ENCODE results near the gene CMIP. TPM values are rescaled to one million over a fixed set of nuclear protein-coding genes. Genes with fewer than 3 reads are reported as not detected.
A peak's percentile ranks its signal among the peaks of the same experiment; 100 is the strongest.

The CMIP gene
- total RNA-seq, 3 donors from 2014 or later: 14.9 to 23.9 (median 17.6) TPM

- H3K9me3 ChIP-seq: no peaks in the 10 kb centered on the region
- TF ChIP-seq POLR2A (IDR thresholded peaks at IDR 0.05): no peak
- no peak for TF ChIP-seq CTCF (IDR thresholded peaks at IDR 0.05)
- TF ChIP-seq POLR2AphosphoS5 (IDR thresholded peaks at IDR 0.05): peak in 1 of 3 donors; percentile 27
- H3K27ac ChIP-seq: peak overlapping the region; percentile 71 to 72
- DNase-seq (ENCODE audit: low spot score in 2 of 2): peak; percentile 87 to 91
- H3K4me1 ChIP-seq: no peaks in the 10 kb centered on the region
- no peaks in the 10 kb centered on the region for H3K27me3 ChIP-seq
- no peaks in the 10 kb centered on the region for H3K36me3 ChIP-seq
- H3K4me3 ChIP-seq: no peak overlapping the region
- intact Hi-C loops (cut with DNase I; ENCODE audit: low total_unique reads): no loop called here
Observed at GRCh38 chr16:81645266-81645694, 200.7 kb downstream of the CMIP start.

- intact Hi-C loops (cut with DNase I; ENCODE audit: low total_unique reads): no loop called here
- DNase-seq (ENCODE audit: low spot score in 2 of 2): no peak
- H3K27ac ChIP-seq: peak overlapping the region; percentile 71 to 72
- no peak overlapping the region for H3K4me3 ChIP-seq
- no peaks in the 10 kb centered on the region for H3K27me3 ChIP-seq
- TF ChIP-seq CTCF (IDR thresholded peaks at IDR 0.05) (no peak), POLR2A (IDR thresholded peaks at IDR 0.05) (no peak), POLR2AphosphoS5 (IDR thresholded peaks at IDR 0.05) (no peak)
- no peaks in the 10 kb centered on the region for H3K4me1 ChIP-seq
- no peaks in the 10 kb centered on the region for H3K9me3 ChIP-seq
- no peaks in the 10 kb centered on the region for H3K36me3 ChIP-seq
Observed at GRCh38 chr16:81645925-81646324, 201.3 kb downstream of the CMIP start.

GRCh38 chr16:81646561-81646960, 202.0 kb downstream of the CMIP start:
- no peak for TF ChIP-seq POLR2A (IDR thresholded peaks at IDR 0.05)
- no peak for TF ChIP-seq POLR2AphosphoS5 (IDR thresholded peaks at IDR 0.05)
- TF ChIP-seq CTCF (IDR thresholded peaks at IDR 0.05): no peak
- Histone ChIP-seq H3K4me1 (no peaks in the 10 kb centered on the region), H3K9me3 (no peaks in the 10 kb centered on the region), H3K36me3 (no peaks in the 10 kb centered on the region), H3K27me3 (no peaks in the 10 kb centered on the region), H3K27ac (no peak overlapping the region), H3K4me3 (no peak overlapping the region)
- no peak for DNase-seq (ENCODE audit: low spot score in 2 of 2)
- intact Hi-C loops (cut with DNase I; ENCODE audit: low total_unique reads): no loop called here

DNA sequence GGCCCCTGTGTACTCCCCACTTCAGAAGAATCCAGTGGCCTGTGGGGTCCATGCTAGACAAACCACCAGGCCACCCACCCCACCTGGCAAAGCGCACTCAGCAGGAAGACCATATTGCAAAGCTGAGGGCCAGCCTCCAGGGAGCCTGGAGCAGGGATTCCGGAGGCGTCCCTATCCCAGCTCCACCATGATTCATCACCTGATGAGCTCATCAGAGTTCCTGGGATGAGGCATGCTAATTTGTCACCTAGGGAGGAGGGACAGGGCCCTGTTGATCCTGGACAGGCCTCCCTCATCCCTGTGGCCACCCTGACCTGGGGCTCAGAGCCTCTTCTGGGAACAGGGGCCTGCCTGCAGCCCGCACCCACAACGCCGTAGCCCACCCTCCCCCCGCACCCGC, 202.9 kb downstream of the CMIP start:
- no peak for DNase-seq (ENCODE audit: low spot score in 2 of 2)
- no peak overlapping the region for H3K27ac ChIP-seq
- H3K4me1 ChIP-seq: no peaks in the 10 kb centered on the region
- H3K27me3 ChIP-seq: no peaks in the 10 kb centered on the region
- no peaks in the 10 kb centered on the region for H3K36me3 ChIP-seq
- H3K9me3 ChIP-seq: no peaks in the 10 kb centered on the region
- no peak for TF ChIP-seq CTCF (IDR thresholded peaks at IDR 0.05)
- TF ChIP-seq POLR2A (IDR thresholded peaks at IDR 0.05): no peak
- no peak for TF ChIP-seq POLR2AphosphoS5 (IDR thresholded peaks at IDR 0.05)
- no peak overlapping the region for H3K4me3 ChIP-seq
- intact Hi-C loops (cut with DNase I; ENCODE audit: low total_unique reads): no loop called here

GRCh38 chr16:81649561-81650184, 205.1 kb downstream of the CMIP start:
- intact Hi-C loops (cut with DNase I; ENCODE audit: low total_unique reads): loop anchor here (10.0 kb wide), 1 partner anchor 1875 kb away; no protein-coding TSS in a partner anchor
- no peak for TF ChIP-seq POLR2AphosphoS5 (IDR thresholded peaks at IDR 0.05)
- DNase-seq (ENCODE audit: low spot score in 2 of 2): no peak
- Histone ChIP-seq H3K4me3 (no peak overlapping the region), H3K4me1 (no peaks in the 10 kb centered on the region), H3K27me3 (no peaks in the 10 kb centered on the region), H3K9me3 (no peaks in the 10 kb centered on the region), H3K27ac (no peak overlapping the region), H3K36me3 (no peaks in the 10 kb centered on the region)
